NCI-H345 treated with DMSO at 0.1 percent for 48 hours (cell line): ENCODE measurements around the gene WNT7B.

ENCODE experiments used
- DNase-seq: peaks from one replicate; lab custom pipeline; 2025; ENCODE audit not compliant: unreplicated experiment; lab: John Stamatoyannopoulos, UW

WNT7B gene

DNA sequence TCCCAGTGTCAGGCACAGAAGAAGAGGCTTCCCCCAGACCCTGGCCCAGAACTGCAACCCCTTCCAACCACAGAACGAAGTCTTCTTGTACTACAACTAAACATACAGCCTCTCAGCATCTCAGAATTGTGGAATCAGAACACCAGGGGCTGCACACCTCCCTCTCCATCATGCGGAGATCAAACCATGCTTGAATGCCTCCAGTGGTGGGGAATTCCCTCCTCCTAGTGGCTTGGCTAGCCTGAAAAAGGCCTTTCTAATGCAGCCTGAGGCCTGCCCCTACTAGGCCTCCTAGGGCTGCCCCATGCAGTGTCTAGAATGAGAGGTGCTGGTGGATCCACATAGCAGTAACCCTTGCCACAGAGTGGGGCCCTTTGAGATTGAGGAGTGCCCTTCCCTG is 62.7 kb downstream of the WNT7B start:
- no peak for DNase-seq

- no peak for DNase-seq
Observed at GRCh38 chr22:45912910-45913309, 64.1 kb downstream of the WNT7B start.

DNA sequence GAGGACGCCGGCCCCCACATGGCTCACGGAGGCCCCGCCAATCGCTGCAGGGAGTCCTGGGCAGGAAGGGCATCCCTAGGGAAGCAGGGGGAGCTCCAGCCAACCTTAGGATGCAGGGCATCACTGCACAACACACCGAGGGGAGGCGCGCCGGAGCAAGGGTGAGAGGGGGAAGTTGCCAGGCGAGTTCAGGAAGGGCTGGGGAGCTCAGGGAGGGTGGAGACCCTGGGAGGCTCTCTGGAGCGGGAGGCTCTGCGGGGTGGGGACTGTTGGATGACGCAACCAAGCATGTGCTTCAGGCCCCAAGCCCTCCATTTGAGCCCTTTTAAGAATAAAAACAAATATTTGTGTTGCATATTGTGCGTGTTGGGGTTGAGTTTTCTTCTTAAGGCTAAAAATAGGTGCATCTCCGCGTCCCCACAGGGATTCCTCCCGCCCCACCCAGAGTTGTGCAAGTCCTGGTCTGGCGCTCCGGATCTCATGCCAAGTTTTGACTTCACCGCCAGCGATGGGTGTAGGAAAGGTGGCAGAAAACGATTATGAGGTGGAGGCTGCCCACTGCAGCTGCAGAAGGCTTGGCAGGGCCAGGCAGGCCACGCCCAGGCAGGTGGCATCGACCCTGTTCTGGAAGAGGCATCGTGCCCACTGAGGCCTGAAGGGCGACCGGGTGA is 65.2 kb downstream of the WNT7B start:
- peak; percentile 80 for DNase-seq

- DNase-seq: no peak
Observed at GRCh38 chr22:45910928-45911467, 66.0 kb downstream of the WNT7B start.

- no peak for DNase-seq
Observed at GRCh38 chr22:45908961-45909360, 68.0 kb downstream of the WNT7B start.

GRCh38 chr22:45907996-45908395 is 69.0 kb downstream of the WNT7B start:
- DNase-seq: no peak

DNA sequence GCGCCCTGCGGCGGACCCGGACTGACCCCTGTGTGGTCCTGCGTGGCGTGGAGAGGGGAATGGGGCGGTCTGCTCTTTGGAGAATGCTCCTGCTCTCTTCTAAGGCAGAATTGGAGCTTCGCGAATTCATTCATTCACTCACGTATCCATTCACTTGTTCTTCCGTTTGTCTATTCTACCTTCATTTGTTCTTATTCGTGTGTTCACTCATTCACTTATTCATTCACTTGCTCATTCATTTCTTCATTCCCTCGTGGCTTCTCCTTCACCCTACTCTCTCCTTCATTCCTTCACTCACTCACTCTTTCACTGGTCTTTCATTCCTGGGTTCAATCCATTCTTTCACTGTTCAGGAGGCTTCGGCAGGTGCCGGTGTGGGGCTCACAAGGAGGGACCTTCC is 69.6 kb downstream of the WNT7B start:
- no peak for DNase-seq

- no peak for DNase-seq
Observed at GRCh38 chr22:45906946-45907345, 70.0 kb downstream of the WNT7B start.

DNA sequence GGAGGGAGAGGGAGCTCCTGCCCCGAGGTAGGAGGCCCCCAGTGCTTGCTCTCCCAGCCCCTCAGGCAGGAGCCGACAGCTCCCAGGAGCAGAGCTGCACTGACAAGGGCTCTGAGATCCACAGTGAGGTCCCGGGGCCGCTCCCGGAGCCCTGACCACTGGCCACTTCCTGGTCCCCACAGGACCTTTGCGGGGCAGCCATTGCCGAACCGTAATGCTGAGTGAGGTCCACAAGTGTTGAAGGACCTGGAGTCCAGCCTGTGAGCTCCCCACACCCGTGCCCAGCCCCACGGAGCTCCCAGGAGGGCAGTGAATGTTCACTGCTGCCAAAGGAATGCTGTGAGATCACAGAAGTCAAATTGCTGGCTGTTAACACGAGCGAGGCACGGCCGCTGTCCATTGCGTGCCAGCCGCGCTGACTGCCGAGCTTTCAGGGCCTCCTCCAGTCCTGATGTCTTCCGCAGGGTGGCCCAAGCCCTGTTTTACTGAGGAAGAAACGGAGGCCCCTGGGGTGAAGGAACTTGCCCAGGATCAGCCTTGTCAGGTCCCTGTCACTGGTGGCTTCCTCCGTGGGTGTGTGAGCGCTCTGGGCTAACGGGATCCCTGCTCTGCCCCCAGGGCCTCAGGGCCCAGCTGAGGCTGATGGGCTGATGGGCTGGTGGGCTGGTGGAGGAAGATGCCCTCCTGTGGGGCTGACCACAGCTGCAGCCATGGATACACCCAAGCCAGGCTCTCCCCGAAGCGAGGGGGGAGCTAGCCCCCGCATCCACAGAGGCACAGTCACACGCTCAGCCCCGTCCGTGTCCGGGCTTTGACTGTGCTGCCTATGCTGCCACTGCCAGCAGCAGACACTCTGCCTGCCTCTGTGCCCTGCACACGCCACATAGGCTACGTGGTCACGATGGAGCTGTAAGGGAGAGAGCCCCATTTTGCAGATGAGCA is 70.8 kb downstream of the WNT7B start:
- no peak for DNase-seq

- DNase-seq: no peak
Observed at GRCh38 chr22:45905326-45905923, 71.5 kb downstream of the WNT7B start.

GRCh38 chr22:45904236-45904635 is 72.7 kb downstream of the WNT7B start:
- DNase-seq: no peak

GRCh38 chr22:45903355-45904135 is 73.4 kb downstream of the WNT7B start:
- no peak for DNase-seq

GRCh38 chr22:45897736-45898135 is 79.2 kb downstream of the WNT7B start:
- DNase-seq: no peak

DNA sequence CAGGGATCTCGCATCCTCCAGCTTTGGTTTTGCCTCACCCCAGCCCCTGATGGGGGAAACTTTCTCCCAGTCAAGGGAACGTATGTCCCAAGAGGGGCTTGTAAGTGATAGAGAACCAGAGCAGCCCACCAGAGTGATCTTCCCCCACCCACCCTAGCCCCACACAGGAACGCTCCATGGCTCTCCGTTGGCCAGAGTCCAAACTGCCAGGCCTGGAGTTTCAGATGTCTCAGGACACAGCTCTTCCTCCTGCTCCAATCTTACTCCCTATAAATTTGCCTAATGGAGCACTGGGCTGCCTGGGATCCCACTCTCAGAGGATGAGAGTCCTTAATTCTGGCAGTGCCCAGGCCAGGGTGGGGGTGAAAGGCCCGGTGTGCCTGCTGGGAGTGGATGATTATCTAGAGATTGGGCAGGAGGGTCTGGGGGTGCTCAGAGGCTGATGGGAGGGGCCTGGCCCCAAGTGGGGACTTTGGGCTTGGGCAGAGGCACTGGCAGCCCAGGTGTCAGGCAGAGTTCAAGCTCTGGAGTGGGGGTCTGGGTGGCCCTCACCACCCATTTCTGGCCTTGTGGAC is 79.9 kb downstream of the WNT7B start:
- DNase-seq: no peak

DNA sequence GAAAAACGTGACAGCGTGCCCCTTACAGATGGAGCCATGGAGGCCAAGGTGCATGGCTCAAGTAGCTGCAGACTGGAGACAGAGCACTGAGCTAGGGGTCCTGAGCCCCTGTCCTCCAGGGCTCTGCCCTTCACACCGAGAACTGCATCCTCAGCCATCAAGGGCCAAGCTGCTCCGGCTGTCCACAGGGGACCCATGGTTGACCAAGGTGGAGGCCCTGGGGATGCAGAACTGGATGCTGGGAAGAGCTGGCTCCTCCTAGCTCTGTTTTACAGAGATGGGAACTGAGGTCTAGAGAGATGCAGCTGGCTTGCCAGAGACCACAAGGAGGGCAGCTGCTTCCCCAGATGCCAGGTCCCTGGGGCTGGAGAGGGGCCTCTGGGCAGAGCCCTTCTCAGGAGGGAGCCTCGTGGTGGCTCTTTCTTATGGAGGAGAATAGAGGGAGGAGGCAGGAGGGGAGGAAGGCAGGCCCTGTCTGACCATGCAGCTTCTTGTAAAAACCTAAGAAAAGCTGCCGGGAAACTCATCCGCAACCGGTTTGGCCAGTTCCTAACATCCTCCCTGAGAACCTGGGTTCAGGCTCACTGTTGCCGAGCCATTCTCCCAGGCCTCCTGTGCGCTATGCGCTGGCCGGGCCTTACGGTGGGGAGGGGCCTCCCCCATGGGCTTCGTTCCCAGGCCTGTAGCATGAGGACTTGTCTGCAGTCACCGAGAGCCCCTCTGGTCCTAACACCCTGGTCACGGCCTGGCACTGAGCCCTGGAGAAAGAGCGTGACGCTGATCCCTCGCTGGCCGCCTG is 80.6 kb downstream of the WNT7B start:
- DNase-seq: no peak

GRCh38 chr22:45895436-45896152 is 81.4 kb downstream of the WNT7B start:
- no peak for DNase-seq

DNA sequence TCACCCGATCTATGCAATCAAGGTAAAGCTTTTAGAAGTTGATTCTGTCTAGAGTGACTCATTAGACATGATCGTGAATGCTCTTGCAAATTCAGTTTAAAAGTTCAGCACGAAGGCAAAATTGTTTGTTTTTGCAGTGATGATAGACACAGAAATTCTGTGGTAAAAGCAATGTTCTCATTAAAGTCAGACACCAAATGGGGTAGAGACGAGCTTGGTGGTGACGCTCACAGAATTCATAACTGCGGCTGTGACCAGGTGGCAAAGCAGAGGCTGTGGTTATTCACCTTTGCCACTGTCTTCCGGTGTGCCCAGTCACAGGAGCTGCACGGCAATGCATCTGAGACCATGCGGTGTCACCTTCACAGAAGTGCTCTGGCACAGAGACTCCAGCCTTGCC is 83.4 kb downstream of the WNT7B start:
- no peak for DNase-seq

DNA sequence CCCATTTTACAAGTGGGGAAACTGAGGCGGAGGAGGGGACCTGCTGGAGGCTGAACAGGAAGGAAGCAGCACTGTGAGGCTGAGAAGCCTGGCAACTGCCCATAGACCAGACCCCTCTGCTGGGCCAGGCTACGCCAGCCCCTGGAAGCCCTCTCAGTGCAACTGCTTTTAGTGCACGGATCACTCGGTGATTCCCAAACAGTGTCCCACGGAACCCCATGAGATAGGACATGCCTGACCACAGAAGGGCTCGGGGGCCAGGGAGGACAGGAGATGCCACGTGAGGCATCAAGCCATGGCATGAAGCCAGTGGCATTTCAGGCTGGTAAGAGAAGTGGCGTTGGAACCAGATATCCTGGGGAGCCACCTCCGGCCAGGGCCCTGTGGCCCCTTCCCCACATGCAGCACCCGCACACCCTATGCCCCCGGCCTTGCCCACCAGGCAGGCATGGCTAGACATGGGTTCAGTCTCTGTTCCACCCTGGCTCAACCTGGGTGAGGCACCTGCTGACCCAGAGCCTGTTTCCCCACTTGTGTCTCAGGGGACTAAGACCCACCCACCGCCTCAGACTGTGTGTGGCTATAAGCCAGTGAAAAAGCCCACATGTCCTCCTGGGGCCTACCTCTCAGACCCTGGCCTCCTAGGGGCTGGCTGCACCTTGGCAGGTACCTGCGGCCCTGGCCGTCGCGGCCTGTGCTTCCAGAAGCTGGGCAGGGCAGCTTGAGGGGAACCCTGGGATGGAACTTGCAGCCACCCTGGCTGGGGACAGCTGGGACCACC is 84.1 kb downstream of the WNT7B start:
- no peak for DNase-seq
